ENCODE data around the gene FOXF1.
A peak's percentile ranks its signal among the peaks of the same experiment; 100 is the strongest.

Gene FOXF1

DNA sequence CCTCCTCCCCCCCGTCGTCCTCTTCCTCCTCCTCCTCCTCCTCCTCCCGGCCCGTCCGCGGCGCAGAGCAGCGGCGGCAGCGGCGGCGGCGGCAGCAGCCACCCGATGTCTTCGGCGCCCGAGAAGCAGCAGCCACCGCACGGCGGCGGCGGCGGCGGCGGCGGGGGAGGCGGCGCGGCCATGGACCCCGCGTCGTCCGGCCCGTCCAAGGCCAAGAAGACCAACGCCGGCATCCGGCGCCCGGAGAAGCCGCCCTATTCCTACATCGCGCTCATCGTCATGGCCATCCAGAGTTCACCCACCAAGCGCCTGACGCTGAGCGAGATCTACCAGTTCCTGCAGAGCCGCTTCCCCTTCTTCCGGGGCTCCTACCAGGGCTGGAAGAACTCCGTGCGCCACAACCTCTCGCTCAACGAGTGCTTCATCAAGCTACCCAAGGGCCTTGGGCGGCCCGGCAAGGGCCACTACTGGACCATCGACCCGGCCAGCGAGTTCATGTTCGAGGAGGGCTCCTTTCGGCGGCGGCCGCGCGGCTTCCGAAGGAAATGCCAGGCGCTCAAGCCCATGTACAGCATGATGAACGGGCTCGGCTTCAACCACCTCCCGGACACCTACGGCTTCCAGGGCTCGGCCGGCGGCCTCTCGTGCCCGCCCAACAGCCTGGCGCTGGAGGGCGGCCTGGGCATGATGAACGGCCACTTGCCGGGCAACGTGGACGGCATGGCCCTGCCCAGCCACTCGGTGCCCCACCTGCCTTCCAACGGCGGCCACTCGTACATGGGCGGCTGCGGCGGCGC, at the start of gene FOXF1:
FOXF1 (plus strand) TSS at position 63 of the 797 bp plus-strand sequence; CDS start at position 106, 43 bp downstream.
- TF ChIP-seq, protein P1, sequence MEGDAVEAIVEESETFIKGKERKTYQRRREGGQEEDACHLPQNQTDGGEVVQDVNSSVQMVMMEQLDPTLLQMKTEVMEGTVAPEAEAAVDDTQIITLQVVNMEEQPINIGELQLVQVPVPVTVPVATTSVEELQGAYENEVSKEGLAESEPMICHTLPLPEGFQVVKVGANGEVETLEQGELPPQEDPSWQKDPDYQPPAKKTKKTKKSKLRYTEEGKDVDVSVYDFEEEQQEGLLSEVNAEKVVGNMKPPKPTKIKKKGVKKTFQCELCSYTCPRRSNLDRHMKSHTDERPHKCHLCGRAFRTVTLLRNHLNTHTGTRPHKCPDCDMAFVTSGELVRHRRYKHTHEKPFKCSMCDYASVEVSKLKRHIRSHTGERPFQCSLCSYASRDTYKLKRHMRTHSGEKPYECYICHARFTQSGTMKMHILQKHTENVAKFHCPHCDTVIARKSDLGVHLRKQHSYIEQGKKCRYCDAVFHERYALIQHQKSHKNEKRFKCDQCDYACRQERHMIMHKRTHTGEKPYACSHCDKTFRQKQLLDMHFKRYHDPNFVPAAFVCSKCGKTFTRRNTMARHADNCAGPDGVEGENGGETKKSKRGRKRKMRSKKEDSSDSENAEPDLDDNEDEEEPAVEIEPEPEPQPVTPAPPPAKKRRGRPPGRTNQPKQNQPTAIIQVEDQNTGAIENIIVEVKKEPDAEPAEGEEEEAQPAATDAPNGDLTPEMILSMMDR (IDR thresholded peaks at IDR 0.05; ENCODE audit: control insufficient read depth, insufficient read depth, low read depth, low read length, missing control alignments) = no peak
- DNase-seq (ENCODE audit: low read depth) = no peak
- peak within 1 kb of the TSS; percentile 73 for H3K4me3 ChIP-seq (ENCODE audit: control insufficient read depth, low read depth, low read length)

GRCh38 chr16:86461037-86461436, 49.3 kb upstream of the FOXF1 start:
- TF ChIP-seq, protein P1 (IDR thresholded peaks at IDR 0.05; ENCODE audit: control insufficient read depth, insufficient read depth, low read depth, low read length, missing control alignments) = no peak
- no peak for DNase-seq (ENCODE audit: low read depth)
- no peak overlapping the region for H3K4me3 ChIP-seq (ENCODE audit: control insufficient read depth, low read depth, low read length)

- TF ChIP-seq, protein P1 (IDR thresholded peaks at IDR 0.05; ENCODE audit: control insufficient read depth, insufficient read depth, low read depth, low read length, missing control alignments) = no peak
- DNase-seq (ENCODE audit: low read depth) = no peak
- H3K4me3 ChIP-seq (ENCODE audit: control insufficient read depth, low read depth, low read length) = no peak overlapping the region
Observed at GRCh38 chr16:86462334-86463084, 47.8 kb upstream of the FOXF1 start.

DNA sequence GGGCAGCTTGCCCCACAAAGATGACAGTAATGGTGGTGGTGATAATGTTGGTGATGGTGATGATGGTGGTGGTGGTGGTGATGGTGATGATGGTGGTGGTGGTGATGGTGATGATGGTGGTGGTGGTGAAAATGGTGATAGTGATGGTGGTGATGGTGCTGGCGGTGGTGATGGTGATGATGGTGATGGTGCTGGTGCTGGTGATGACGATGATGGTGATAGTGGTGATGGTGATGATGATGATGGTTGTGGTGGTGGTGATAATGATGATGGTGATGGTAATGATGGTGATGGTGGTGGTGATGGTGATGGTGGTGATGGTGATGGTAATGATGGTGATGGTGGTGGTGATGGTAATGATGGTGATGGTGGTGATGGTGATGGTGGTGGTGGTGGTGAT, 46.3 kb upstream of the FOXF1 start:
- TF ChIP-seq, protein P1 (IDR thresholded peaks at IDR 0.05; ENCODE audit: control insufficient read depth, insufficient read depth, low read depth, low read length, missing control alignments) = no peak
- H3K4me3 ChIP-seq (ENCODE audit: control insufficient read depth, low read depth, low read length) = no peak overlapping the region
- no peak for DNase-seq (ENCODE audit: low read depth)

- H3K4me3 ChIP-seq (ENCODE audit: control insufficient read depth, low read depth, low read length) = no peak overlapping the region
- TF ChIP-seq, protein P1 (IDR thresholded peaks at IDR 0.05; ENCODE audit: control insufficient read depth, insufficient read depth, low read depth, low read length, missing control alignments) = no peak
- no peak for DNase-seq (ENCODE audit: low read depth)
Observed at GRCh38 chr16:86465434-86465833, 44.9 kb upstream of the FOXF1 start.

DNA sequence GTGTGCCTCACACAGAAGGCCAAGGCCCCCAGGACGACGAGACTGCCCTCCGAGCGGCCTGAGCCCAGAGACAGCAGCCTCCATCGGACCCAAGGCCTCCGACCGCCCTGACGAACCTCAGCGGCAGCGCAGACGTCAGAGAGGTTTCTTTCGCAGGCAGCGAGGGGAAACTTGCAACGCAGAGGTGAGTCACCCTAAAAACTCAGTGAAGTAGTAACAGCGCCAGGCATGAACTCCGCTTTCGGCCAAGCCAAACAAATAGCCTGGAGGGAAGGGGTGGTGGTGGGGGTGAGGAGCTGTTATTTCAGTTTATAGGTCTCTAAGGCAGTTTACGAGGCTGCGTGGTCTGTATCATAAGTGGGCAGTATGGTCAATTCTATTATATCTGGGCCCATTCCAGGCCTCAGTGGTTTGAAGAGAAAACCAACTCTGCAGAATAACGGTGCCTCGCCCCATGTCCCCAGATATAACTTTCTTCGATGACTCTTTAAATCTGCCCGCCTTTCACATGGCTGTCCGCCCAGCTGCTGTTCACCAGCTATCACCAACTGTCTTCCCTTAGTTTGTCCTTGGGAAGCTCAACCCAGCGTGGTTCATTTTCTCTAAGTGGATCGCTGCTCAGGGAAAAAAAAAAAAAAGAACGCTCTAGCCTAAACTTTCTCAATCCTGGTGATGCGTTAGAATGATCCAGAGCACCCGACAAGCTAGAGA, 43.5 kb upstream of the FOXF1 start:
- TF ChIP-seq, protein P1 (IDR thresholded peaks at IDR 0.05; ENCODE audit: control insufficient read depth, insufficient read depth, low read depth, low read length, missing control alignments) = peak; percentile 2
- no peak overlapping the region for H3K4me3 ChIP-seq (ENCODE audit: control insufficient read depth, low read depth, low read length)
- DNase-seq (ENCODE audit: low read depth) = peak; percentile 94
